ENCODE results near the gene PGAM1. TPM values are rescaled to one million over a fixed set of nuclear protein-coding genes. Genes with fewer than 3 reads are reported as not detected.

PGAM1 gene
- polyA plus RNA-seq, 1 of the 3 experiments (the other 2 are of a cell fraction), result 398 TPM

DNA sequence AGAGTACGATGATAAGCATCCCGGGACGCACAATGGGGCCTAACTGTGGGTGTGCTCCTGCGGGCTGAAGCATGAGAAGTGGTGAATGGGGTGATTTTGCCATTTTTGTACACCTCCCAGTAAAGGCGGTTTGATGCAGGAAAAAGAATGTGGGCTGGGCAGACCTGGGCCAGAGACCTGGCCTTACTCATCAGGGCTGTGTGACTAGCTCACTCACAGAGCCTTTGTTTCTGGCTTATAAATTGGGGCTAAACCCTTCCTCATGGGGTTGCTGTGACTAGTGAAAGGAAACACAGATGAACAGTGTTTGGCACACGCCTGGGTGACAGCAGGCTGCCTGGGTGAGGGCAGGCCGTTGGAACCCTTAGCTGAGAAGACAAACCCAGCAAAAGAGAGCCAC, 42.8 kb upstream of the PGAM1 start:
- no peak overlapping the region for H3K27ac ChIP-seq (ENCODE audit: low read depth in 2 of 2, low read length in 1 of 2)
- no peaks in the 10 kb centered on the region for H3K9me3 ChIP-seq
- no peak for TF ChIP-seq NFIC (IDR thresholded peaks at IDR 0.05; ENCODE audit: borderline replicate concordance)
- TF ChIP-seq SIN3A (IDR thresholded peaks at IDR 0.05; ENCODE audit: borderline replicate concordance, low read depth, low read length), result no peak
- no peak for TF ChIP-seq EZH2phosphoT487 (IDR thresholded peaks at IDR 0.05; ENCODE audit: borderline replicate concordance, low read depth)
- TF ChIP-seq, protein P1, sequence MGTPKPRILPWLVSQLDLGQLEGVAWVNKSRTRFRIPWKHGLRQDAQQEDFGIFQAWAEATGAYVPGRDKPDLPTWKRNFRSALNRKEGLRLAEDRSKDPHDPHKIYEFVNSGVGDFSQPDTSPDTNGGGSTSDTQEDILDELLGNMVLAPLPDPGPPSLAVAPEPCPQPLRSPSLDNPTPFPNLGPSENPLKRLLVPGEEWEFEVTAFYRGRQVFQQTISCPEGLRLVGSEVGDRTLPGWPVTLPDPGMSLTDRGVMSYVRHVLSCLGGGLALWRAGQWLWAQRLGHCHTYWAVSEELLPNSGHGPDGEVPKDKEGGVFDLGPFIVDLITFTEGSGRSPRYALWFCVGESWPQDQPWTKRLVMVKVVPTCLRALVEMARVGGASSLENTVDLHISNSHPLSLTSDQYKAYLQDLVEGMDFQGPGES (IDR thresholded peaks at IDR 0.05; ENCODE audit: low read depth, low read length), result no peak
- TF ChIP-seq MXI1 (IDR thresholded peaks at IDR 0.05; ENCODE audit: low read depth, low read length), result no peak
- TF ChIP-seq, protein P2, sequence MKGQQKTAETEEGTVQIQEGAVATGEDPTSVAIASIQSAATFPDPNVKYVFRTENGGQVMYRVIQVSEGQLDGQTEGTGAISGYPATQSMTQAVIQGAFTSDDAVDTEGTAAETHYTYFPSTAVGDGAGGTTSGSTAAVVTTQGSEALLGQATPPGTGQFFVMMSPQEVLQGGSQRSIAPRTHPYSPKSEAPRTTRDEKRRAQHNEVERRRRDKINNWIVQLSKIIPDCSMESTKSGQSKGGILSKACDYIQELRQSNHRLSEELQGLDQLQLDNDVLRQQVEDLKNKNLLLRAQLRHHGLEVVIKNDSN (IDR thresholded peaks at IDR 0.05; ENCODE audit: borderline replicate concordance, low read depth), result no peak
- no peak for TF ChIP-seq TAF1 (IDR thresholded peaks at IDR 0.05; ENCODE audit: borderline replicate concordance, low read depth, low read length)
- no peak for TF ChIP-seq REST (IDR thresholded peaks at IDR 0.05; ENCODE audit: low read depth, low read length)
- TF ChIP-seq, protein P3, sequence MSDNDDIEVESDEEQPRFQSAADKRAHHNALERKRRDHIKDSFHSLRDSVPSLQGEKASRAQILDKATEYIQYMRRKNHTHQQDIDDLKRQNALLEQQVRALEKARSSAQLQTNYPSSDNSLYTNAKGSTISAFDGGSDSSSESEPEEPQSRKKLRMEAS (IDR thresholded peaks at IDR 0.05; ENCODE audit: low read depth), result no peak
- TF ChIP-seq RXRA (IDR thresholded peaks at IDR 0.05; ENCODE audit: borderline replicate concordance, low read depth), result no peak
- TF ChIP-seq ZBTB33 (IDR thresholded peaks at IDR 0.05; ENCODE audit: borderline replicate concordance, low read depth), result no peak
- TF ChIP-seq RCOR1 (IDR thresholded peaks at IDR 0.05; ENCODE audit: low read length), result no peak
- TF ChIP-seq EP300 (IDR thresholded peaks at IDR 0.05; ENCODE audit: borderline replicate concordance in 1 of 2, low read depth in 1 of 2, low read length in 1 of 2), result no peak
- TF ChIP-seq POLR2AphosphoS5 (IDR thresholded peaks at IDR 0.05; ENCODE audit: low read depth, low read length), result no peak
- no peak for TF ChIP-seq JUND (IDR thresholded peaks at IDR 0.05)
- no peak for TF ChIP-seq RFX5 (IDR thresholded peaks at IDR 0.05; ENCODE audit: low read length)
- no peak for TF ChIP-seq FOSL2 (IDR thresholded peaks at IDR 0.05; ENCODE audit: borderline replicate concordance, low read depth)
- no peak for TF ChIP-seq YY1 (IDR thresholded peaks at IDR 0.05; ENCODE audit: low read depth)
- TF ChIP-seq SMC3 (IDR thresholded peaks at IDR 0.05; ENCODE audit: low read depth, low read length), result no peak
- CTCF ChIA-PET, result interaction anchor here (1.0 kb wide), 1 partner anchor 37 kb away, joined by 3 read pairs; no protein-coding TSS in a partner anchor
- DNase-seq, result no peak
- peaks cover 22 to 63% of the 10 kb centered on the region in 2 experiments for H3K36me3 ChIP-seq (replicated peaks in 1 of 2; ENCODE audit: control insufficient read depth in 1 of 2, insufficient read depth in 2 of 2, low read length in 1 of 2)
- no peak overlapping the region for H2AFZ ChIP-seq (ENCODE audit: low read depth)
- no peaks in the 10 kb centered on the region for H3F3A ChIP-seq (replicated peaks; ENCODE audit: insufficient read depth)
- POLR2A ChIA-PET, result no interaction called here
- no peaks in the 10 kb centered on the region for H3K27me3 ChIP-seq (ENCODE audit: insufficient read depth)
- no peak overlapping the region for H3K4me2 ChIP-seq
- H3K4me1 ChIP-seq (ENCODE audit: control insufficient read depth in 1 of 2, insufficient read depth in 2 of 2, low read depth in 1 of 2, low read length in 1 of 2), result no peaks in the 10 kb centered on the region
- H3K9me2 ChIP-seq, result no peaks in the 10 kb centered on the region
- no peaks in the 10 kb centered on the region for H4K20me1 ChIP-seq (ENCODE audit: insufficient read depth)
- H3K4me3 ChIP-seq (ENCODE audit: low read depth in 2 of 2, low read length in 1 of 2), result no peak overlapping the region
- 97% methylated on average over 6 of the region's 7 CpGs for WGBS (ENCODE audit: low lambda C conversion rate)
- no peak overlapping the region for H3K9ac ChIP-seq
- H3K79me2 ChIP-seq (ENCODE audit: insufficient read depth), result no peaks in the 10 kb centered on the region

Data from SK-N-SH (cell line).